AG09309 (cell line): ENCODE data around the gene RNASEL.

Experiments used
- DNase-seq: peaks from one replicate; pipeline ENCODE4 v3.0.0-alpha.2; 2010; ENCODE audit warnings: low read depth
- H3K4me3 ChIP-seq: 2 replicates; pipeline ENCODE4 v1.5.1; 2011; ENCODE audit warnings: mild to moderate bottlenecking, low read depth, low read length, moderate library complexity; ENCODE audit not compliant: control insufficient read depth
- TF ChIP-seq, protein P1 (sequence below): IDR thresholded peaks from 2 replicates; pipeline ENCODE4 v1.5.1; 2011; ENCODE audit warnings: mild to moderate bottlenecking, low read depth, low read length, inconsistent platforms; ENCODE audit not compliant: insufficient read depth, control insufficient read depth; ENCODE audit errors: missing control alignments

The RNASEL gene

DNA sequence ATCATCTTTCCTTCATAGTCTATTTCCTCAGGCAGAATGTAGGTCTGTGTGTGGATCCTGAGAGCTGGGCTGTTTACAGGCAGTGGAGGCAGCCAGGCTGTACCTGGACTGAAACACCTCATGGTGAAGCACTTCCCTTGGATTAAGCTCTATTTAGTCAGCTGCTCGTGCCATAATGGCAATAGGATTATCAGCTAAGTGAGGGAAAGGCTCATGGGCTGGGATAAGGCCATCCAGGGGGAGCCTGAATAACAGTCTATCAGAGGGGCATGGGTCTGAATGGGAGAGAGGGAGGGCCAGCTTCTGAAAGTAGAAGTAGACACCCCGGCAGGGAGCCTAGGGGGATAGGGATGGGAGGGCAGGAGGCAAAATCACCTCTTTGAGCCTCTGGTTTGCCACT is 8.3 kb downstream of the RNASEL start:
- TF ChIP-seq, protein P1, sequence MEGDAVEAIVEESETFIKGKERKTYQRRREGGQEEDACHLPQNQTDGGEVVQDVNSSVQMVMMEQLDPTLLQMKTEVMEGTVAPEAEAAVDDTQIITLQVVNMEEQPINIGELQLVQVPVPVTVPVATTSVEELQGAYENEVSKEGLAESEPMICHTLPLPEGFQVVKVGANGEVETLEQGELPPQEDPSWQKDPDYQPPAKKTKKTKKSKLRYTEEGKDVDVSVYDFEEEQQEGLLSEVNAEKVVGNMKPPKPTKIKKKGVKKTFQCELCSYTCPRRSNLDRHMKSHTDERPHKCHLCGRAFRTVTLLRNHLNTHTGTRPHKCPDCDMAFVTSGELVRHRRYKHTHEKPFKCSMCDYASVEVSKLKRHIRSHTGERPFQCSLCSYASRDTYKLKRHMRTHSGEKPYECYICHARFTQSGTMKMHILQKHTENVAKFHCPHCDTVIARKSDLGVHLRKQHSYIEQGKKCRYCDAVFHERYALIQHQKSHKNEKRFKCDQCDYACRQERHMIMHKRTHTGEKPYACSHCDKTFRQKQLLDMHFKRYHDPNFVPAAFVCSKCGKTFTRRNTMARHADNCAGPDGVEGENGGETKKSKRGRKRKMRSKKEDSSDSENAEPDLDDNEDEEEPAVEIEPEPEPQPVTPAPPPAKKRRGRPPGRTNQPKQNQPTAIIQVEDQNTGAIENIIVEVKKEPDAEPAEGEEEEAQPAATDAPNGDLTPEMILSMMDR, result no peak
- no peak for DNase-seq

DNA sequence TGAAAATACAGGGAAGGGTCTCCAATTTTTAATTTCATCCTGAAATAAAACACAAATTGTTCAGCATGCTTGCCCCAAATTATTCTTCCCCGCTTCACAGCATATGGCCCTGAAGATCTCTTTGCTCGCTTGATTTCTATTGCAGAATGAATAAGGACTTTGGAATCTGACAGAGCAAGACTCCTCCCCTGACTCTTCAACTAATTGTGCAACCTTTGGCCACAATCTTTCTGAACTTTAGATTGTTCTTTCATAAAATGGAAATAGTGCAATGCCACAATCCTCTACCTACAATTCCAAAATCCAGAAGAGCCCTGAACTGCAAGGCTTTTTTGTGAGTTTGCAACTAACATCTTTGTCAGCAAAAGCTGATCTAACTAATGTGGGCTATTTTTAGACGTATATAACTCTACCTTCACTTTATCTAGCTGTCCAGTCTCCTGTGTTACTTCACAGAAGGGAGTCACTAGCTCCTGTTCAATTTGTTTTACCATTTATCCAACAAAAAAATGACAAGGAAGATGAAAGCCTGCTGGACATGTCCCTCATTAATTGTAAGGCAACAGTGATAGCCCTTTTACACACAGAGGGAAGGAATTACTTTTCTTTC is 13.4 kb downstream of the RNASEL start:
- TF ChIP-seq, protein P1, result no peak
- DNase-seq, result peak; percentile 25
- no peak overlapping the region for H3K4me3 ChIP-seq

More for the DNA sequence above, 8.3 kb downstream of the RNASEL start:
- H3K4me3 ChIP-seq, result no peak overlapping the region

DNA sequence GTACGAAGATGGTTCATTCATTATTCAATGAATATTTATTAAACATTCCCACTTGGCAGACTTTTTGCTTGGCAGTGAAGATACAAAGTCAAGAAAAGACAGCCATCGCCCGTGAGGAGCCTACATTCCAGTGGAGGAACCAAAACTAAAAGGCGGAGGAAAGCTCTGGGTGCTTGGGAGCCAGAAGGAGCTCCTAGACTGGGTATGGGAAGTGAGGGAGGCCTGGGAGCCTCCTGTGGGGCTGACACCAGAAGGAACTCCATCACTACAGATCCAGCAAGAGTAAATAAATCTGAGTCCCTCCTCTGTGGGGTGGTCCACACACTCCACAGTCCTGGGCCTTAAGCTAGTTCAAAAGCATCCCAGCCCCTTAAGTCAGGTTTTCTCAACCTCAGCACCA is 14.9 kb downstream of the RNASEL start:
- no peak overlapping the region for H3K4me3 ChIP-seq
- TF ChIP-seq, protein P1, result no peak
- no peak for DNase-seq

- TF ChIP-seq, protein P1, result no peak
- no peak overlapping the region for H3K4me3 ChIP-seq
- no peak for DNase-seq
These were observed 18.5 kb downstream of the RNASEL start for GRCh38 chr1:182570611-182570970.

- DNase-seq, result no peak
- TF ChIP-seq, protein P1, result no peak
- H3K4me3 ChIP-seq, result no peak overlapping the region
These were observed 19.0 kb downstream of the RNASEL start for GRCh38 chr1:182569939-182570610.

- DNase-seq, result no peak
- TF ChIP-seq, protein P1, result no peak
These were observed 20.3 kb downstream of the RNASEL start for GRCh38 chr1:182568647-182569284.

More at GRCh38 chr1:182568647-182569284, 20.3 kb downstream of the RNASEL start:
- H3K4me3 ChIP-seq, result no peak overlapping the region
